Skeletal muscle satellite cell (primary cell): ENCODE results near the gene GALNT18. TPM values are rescaled to one million over a fixed set of nuclear protein-coding genes. Genes with fewer than 3 reads are reported as not detected.

ENCODE experiments used
- H3K27me3 ChIP-seq: 2 replicates; pipeline ENCODE4 v1.7.0; 2013; ENCODE audit warnings: low read length; ENCODE audit not compliant: control insufficient read depth, insufficient read depth
- H3K36me3 ChIP-seq: 2 replicates; pipeline ENCODE4 v1.7.0; 2013; ENCODE audit warnings: mild to moderate bottlenecking, control low read depth, low read length; ENCODE audit not compliant: insufficient read depth
- H3K4me1 ChIP-seq: 2 replicates; pipeline ENCODE4 v1.7.0; 2013; ENCODE audit warnings: low read length; ENCODE audit not compliant: control insufficient read depth, insufficient read depth
- H3K4me2 ChIP-seq: 2 replicates; pipeline ENCODE4 v1.7.0; 2013; ENCODE audit warnings: mild to moderate bottlenecking, low read length
- H3K4me3 ChIP-seq: 2 replicates; pipeline ENCODE4 v1.7.0; 2013; ENCODE audit warnings: low read length
- H3K9ac ChIP-seq: 2 replicates; pipeline ENCODE4 v1.7.0; 2013; ENCODE audit warnings: mild to moderate bottlenecking, low read depth, low read length, moderate library complexity
- H3K9me3 ChIP-seq: replicated peaks from 2 replicates; pipeline ENCODE4 v1.7.0; 2013; ENCODE audit warnings: mild to moderate bottlenecking, control low read depth, low read length
- total RNA-seq: library from RNA; depleted of rRNA; stranded (reverse); fragments of >200 nt; gene quantifications from 2 replicates; pipeline ENCODE4 v1.2.3, GENCODE V29; 2012; rRNA removed

The GALNT18 gene
- 2.8 and 7.0 TPM in 2 replicates for total RNA-seq

DNA sequence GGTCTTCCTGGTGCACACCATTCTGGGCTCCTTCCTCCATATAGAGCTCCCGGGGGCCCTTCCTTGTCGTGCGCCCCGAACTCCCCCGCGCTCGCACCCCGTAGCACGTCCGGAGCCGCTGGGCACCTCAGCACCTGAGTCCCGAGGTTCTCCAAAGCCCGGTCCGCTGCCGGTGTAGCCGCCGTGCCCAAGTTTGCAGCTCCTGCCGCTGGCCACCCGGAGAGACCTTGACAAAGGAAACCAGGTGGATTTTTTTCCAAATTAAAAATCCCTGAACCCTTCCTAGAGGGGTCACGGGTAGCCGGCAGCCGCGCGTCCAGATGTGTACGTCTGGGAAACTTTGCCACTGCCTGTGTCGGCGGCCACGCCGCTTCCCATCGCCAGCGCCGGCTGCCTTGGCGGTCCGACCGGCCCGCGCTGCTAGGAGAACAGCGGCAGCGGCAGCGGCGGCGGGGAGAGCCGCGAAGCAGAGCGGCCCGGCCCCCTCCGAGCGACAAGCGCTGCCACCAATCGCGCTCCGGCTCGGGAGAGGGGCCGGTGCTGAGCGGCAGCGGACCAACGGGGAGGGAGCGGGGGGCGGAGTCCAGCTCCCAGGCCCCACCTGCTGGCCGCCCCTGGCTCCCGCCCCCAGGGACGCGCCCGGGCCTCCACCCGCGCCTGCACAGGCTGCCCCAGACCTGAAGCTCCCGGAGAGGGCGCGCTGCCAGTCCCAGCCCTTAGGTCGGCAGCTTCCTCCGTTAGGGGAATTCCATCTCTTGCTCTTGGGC lies at the start of gene GALNT18:
Gene GALNT18, minus strand, starts transcription at position 433 of the 767 bp plus-strand sequence.
- H3K4me3 ChIP-seq = peak within 1 kb of the TSS; percentile 74
- H3K36me3 ChIP-seq = no peaks in the 10 kb centered on the region
- H3K4me1 ChIP-seq = peaks cover 21% of the 10 kb centered on the region
- H3K27me3 ChIP-seq = peaks cover 34% of the 10 kb centered on the region
- H3K9me3 ChIP-seq = no peaks in the 10 kb centered on the region
- peak within 1 kb of the TSS; percentile 100 for H3K4me2 ChIP-seq
- H3K9ac ChIP-seq = peak within 1 kb of the TSS; percentile 66

- H3K36me3 ChIP-seq = no peaks in the 10 kb centered on the region
- H3K4me2 ChIP-seq = no peak overlapping the region
- H3K27me3 ChIP-seq = peaks cover 73% of the 10 kb centered on the region
- no peak overlapping the region for H3K4me3 ChIP-seq
- no peak overlapping the region for H3K9ac ChIP-seq
- peaks cover 7% of the 10 kb centered on the region for H3K9me3 ChIP-seq
- no peaks in the 10 kb centered on the region for H3K4me1 ChIP-seq
These were observed 48.8 kb upstream of the GALNT18 start for GRCh38 chr11:11670574-11670973.

DNA sequence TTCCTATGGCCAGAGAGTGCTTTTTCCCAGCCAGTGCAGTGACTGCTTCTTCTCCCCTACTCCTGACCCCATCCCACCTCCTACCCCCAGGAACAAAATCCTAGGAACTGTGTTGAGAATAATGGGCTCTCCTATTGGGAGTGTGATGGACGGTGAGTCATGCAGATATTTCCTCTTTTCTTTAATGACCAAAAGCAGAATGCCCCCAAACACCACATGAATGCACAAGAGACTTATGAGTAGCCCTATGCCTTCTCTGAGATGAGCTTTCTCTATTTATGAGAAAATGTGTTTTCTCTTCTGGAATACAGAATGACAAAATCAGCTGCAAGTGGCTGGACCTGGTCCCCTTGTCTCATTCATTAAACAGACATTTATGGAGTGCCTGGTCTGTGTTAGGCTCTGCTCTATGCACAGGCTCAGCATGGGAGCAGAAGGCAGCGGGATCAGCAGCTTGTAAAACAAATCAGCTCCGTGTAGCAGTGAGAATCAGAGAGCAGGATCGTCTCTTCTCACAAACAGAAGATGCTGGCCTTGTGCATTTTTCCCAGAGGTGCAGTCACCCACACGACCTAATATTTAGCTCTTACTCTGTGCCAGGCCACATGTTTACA lies 47.5 kb upstream of the GALNT18 start:
- H3K27me3 ChIP-seq = peaks cover 85% of the 10 kb centered on the region
- H3K36me3 ChIP-seq = no peaks in the 10 kb centered on the region
- H3K9me3 ChIP-seq = peaks cover 7% of the 10 kb centered on the region
- no peak overlapping the region for H3K4me2 ChIP-seq
- H3K4me1 ChIP-seq = no peaks in the 10 kb centered on the region
- H3K9ac ChIP-seq = no peak overlapping the region
- no peak overlapping the region for H3K4me3 ChIP-seq

DNA sequence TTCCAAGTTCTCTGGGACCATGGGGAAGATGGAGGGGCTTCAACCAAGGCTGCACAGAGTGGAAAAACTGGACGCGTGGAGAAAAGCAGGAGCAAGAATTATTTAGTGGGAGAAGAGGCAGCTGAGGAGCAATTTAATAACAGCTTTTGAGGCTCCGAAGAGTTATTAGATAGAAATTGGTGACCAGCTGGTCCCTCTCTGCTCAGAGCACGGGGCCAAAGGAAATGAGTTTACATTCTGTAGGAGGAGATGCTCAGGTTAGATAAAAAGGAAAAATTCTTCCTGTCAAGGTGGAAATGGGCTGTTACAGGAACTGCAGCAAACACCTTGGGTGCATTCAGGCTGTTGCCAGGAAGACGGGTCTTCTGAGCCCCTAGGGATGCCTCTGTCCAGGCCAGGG lies 47.0 kb upstream of the GALNT18 start:
- H3K4me2 ChIP-seq = no peak overlapping the region
- no peaks in the 10 kb centered on the region for H3K36me3 ChIP-seq
- H3K27me3 ChIP-seq = peaks cover 87% of the 10 kb centered on the region

DNA sequence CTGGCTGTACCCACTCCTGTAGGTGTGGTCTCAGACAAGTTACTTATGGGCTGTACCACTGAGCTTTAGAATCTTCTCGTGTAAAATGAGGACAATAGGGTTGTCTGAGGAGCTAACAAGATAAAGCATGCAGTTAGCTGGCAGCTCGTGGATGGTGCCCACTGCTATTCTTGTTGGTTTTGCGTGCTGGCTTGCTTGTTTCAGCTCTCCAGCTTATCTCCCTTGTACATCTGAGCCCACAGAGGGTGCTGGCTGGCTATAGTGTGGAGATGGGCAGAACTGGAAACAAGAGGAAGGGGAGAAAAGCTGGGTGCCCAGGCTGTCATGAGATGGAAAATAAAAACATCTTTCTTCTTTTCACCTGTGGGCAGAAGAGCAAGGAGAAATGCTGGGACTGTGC lies 46.5 kb upstream of the GALNT18 start:
- Histone ChIP-seq H3K36me3 (no peaks in the 10 kb centered on the region), H3K4me1 (no peaks in the 10 kb centered on the region), H3K27me3 (peaks cover 87% of the 10 kb centered on the region), H3K4me2 (no peak overlapping the region), H3K4me3 (no peak overlapping the region), H3K9ac (no peak overlapping the region), H3K9me3 (peaks cover 7% of the 10 kb centered on the region)

More for the DNA sequence above, 47.0 kb upstream of the GALNT18 start:
- peaks cover 7% of the 10 kb centered on the region for H3K9me3 ChIP-seq
- no peaks in the 10 kb centered on the region for H3K4me1 ChIP-seq
- no peak overlapping the region for H3K9ac ChIP-seq
- no peak overlapping the region for H3K4me3 ChIP-seq

GRCh38 chr11:11667056-11667455 lies 45.3 kb upstream of the GALNT18 start:
- H3K27me3 ChIP-seq = peaks cover 87% of the 10 kb centered on the region
- no peak overlapping the region for H3K4me3 ChIP-seq
- no peak overlapping the region for H3K9ac ChIP-seq
- no peaks in the 10 kb centered on the region for H3K36me3 ChIP-seq
- no peak overlapping the region for H3K4me2 ChIP-seq
- H3K4me1 ChIP-seq = no peaks in the 10 kb centered on the region
- peaks cover 7% of the 10 kb centered on the region for H3K9me3 ChIP-seq

DNA sequence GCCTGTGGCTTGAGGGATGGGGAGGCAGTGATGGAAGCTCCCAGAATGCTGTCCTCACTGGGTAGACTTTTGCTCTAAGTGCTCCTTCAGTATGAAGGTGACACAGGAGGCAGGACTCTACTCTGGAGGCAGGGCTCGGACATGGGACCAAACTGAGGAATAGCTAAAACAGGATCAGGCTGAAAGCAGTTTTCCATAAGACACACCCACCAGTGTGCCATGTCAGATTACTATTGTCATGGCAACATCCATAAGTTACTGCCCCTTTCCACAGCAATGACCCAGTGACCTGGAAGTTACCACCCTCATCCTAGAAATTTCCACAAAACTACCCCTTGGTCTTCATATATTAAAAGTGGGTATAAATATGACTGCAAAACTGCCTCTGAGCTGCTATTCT lies 43.6 kb upstream of the GALNT18 start:
- H3K27me3 ChIP-seq = peaks cover 87% of the 10 kb centered on the region
- H3K4me1 ChIP-seq = no peaks in the 10 kb centered on the region
- H3K9me3 ChIP-seq = peaks cover 7% of the 10 kb centered on the region
- H3K9ac ChIP-seq = no peak overlapping the region
- H3K4me2 ChIP-seq = no peak overlapping the region
- H3K36me3 ChIP-seq = no peaks in the 10 kb centered on the region
- H3K4me3 ChIP-seq = no peak overlapping the region

GRCh38 chr11:11663907-11664306 lies 42.1 kb upstream of the GALNT18 start:
- peaks cover 7% of the 10 kb centered on the region for H3K9me3 ChIP-seq
- H3K4me3 ChIP-seq = no peak overlapping the region
- no peaks in the 10 kb centered on the region for H3K36me3 ChIP-seq
- no peaks in the 10 kb centered on the region for H3K4me1 ChIP-seq
- H3K9ac ChIP-seq = no peak overlapping the region
- peaks cover 79% of the 10 kb centered on the region for H3K27me3 ChIP-seq
- H3K4me2 ChIP-seq = no peak overlapping the region

GRCh38 chr11:11662578-11662977 lies 40.8 kb upstream of the GALNT18 start:
- Histone ChIP-seq H3K27me3 (peaks cover 71% of the 10 kb centered on the region), H3K4me3 (no peak overlapping the region), H3K4me1 (no peaks in the 10 kb centered on the region), H3K4me2 (no peak overlapping the region), H3K36me3 (no peaks in the 10 kb centered on the region), H3K9me3 (peaks cover 6% of the 10 kb centered on the region), H3K9ac (no peak overlapping the region)

DNA sequence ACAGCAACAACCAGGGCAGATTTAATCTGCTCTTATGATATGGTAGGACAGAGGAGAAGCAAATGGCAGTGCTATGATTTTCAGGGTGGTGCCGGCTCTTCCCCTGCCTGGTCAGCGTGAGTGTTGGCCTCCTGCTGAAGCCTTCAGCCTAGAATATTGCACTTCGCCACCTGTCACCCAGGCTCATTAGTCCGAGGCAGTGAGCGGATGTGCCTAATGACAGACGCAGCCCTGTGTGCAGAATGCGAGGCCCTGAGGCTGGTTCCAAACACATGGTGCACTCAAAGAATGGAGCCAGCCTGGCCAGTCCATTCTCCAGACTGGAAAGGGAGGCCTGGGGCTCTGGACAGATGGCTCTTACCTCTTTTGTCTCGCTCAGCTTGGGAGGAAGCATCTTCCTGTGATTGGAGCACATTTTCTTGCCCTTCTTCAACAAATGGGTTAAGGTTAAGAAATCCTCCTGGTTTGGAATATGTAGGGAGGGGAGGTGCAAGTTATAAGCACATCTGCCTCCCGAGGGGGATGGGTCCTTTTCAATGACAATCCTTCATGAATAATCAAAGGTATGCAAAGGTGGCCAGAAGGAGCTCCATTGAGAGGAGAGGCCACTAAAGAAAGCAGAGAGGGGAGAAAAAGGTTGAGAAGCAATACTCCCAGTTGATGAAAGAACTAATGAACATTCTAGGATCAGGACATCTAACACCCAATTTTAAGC lies 39.7 kb upstream of the GALNT18 start:
- no peak overlapping the region for H3K4me3 ChIP-seq
- peaks cover 72% of the 10 kb centered on the region for H3K27me3 ChIP-seq

DNA sequence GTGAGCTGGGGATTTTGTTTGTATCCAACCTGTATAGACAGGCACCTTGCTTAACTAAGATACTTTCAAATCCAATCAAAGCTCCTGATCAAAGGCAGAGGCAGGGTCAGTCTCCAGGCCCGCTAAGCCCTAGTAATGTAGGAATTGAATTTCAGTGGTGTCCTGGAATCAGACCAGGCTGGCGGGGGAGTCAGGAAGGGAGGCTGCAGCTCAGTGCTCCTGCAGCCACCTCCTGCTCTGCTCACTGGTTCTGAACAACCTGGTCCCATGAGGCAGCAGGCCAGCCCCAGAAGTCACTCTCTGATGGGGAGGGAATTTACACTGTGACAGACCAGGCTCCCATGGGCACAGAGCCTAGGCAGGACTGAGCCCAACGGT lies 38.5 kb upstream of the GALNT18 start:
- H3K4me2 ChIP-seq = no peak overlapping the region
- H3K27me3 ChIP-seq = peaks cover 68% of the 10 kb centered on the region
- no peaks in the 10 kb centered on the region for H3K36me3 ChIP-seq
- H3K4me1 ChIP-seq = no peaks in the 10 kb centered on the region
- no peaks in the 10 kb centered on the region for H3K9me3 ChIP-seq
- no peak overlapping the region for H3K9ac ChIP-seq
- H3K4me3 ChIP-seq = no peak overlapping the region

More for the DNA sequence above, 39.7 kb upstream of the GALNT18 start:
- Histone ChIP-seq H3K9me3 (no peaks in the 10 kb centered on the region), H3K9ac (no peak overlapping the region), H3K36me3 (no peaks in the 10 kb centered on the region), H3K4me1 (no peaks in the 10 kb centered on the region), H3K4me2 (no peak overlapping the region)
